ENCODE measurements around the gene SLMAP.

The SLMAP gene

GRCh38 chr3:57958642-57959422, 202.7 kb downstream of the SLMAP start:
- in situ Hi-C loops (cut with MboI; ENCODE audit: low sequenced_read_pairs), result no loop called here

DNA sequence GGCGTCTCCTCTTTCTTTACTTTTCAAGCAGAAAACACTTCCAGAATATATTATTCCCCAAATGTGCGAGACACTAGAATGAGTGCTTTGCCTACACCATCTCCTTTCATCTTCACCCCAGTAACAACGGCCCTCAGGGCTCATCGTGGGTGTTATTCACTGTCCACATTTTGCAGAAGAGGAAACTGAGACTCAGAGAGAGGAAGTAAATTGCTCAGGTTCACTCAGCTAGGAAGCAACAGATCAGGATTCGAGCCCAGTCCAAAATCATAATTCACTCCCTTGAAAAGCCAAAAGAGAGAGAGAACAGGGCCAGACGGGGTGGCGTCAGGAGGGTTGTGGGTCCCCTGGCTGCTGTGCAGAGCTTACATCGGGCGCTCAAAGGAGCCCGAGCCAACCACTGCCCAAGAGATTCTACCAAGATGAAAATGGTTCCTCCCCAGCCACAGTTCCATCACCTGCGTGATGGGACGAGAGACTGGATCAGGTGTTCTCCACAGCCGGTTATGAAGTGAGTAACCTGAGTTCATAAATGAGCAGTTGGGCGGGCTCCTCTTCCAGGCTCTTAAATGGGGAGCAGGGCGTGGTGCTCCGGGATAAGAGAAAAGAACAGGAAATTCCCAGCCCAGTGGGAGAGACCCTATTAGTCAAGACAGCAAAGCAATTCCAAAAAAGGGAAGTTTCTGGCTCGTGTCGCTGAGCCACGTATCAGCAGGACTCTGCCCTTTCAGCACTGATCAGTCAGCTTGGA, 203.5 kb downstream of the SLMAP start:
- in situ Hi-C loops (cut with MboI; ENCODE audit: low sequenced_read_pairs), result no loop called here

- in situ Hi-C loops (cut with MboI; ENCODE audit: low sequenced_read_pairs), result no loop called here
These were observed 204.0 kb downstream of the SLMAP start for GRCh38 chr3:57960174-57960505.

DNA sequence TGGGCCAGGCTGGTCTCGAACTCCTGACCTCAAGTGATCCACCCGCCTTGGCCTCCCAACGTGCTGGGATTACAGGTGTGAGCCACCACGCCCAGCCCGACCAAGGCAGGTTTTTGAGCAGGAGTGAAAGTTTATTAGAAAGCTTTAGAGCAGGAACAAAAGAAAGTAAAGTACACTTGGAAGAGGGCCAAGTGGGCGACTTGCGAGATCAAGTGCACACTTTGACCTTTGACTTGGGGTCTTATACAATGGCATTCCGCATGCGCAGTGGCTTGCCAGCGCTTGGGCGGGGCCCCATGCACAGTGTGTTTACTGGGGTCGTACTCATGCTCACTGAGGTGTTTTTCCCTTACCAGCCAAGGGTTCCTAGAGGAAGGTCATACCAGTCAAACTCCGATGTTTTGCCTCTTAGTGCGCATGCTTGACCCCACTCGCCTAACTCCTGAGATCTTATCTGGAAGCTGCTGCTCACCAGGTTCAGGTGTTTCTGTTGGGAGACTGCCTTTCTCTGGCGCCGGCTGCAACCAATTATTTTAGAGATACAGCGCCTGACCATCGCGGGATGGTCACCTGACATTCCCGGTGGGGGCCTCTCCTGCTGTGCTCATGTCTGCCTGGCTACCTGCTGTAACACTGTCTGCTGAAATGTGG, 205.2 kb downstream of the SLMAP start:
- in situ Hi-C loops (cut with MboI; ENCODE audit: low sequenced_read_pairs), result no loop called here

GRCh38 chr3:57961828-57962447, 205.8 kb downstream of the SLMAP start:
- in situ Hi-C loops (cut with MboI; ENCODE audit: low sequenced_read_pairs), result no loop called here

DNA sequence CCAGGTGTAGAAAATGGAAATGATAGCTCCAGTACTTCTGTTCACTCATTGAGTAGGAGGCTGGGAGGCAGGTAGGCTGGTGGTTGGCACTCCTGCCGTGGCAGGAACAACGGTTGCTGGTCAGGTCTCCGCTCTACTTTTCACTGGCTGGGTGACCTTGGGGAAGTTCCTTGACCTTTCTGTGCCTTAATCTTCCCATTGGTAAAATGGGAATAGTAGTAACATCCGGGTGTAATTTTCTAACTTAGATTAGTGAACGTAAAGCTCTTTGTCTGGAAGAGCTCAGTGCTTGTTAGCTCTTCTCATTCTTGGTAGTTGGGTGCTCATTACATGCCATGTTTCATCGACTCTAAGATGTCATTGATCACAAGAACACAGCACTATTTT, 206.3 kb downstream of the SLMAP start:
- in situ Hi-C loops (cut with MboI; ENCODE audit: low sequenced_read_pairs), result no loop called here

DNA sequence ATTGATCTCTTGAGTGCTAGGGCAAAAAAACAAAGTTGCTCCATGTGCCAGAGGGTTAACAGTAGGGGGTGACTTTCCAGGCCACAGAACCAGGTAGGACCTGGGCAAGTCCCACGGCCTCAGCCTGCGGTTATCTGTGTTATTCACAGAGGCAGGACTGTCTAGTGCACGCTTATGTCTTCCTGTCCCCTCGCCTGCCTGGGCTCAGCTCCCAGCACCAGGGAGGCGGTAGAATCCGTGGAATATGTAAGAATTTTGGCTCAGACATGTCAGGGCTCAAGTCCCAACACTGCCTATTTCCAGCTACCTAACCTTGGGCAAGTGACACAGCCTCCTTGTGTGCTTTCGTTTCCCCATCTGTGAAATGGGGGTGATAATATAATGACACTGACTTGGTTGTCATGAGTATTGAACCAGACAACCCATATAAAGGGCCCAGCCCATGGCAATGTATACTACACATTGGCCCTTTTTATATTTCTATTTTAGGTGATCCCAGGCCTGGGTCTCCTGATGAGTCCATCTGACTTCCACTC, 207.8 kb downstream of the SLMAP start:
- in situ Hi-C loops (cut with MboI; ENCODE audit: low sequenced_read_pairs), result no loop called here

DNA sequence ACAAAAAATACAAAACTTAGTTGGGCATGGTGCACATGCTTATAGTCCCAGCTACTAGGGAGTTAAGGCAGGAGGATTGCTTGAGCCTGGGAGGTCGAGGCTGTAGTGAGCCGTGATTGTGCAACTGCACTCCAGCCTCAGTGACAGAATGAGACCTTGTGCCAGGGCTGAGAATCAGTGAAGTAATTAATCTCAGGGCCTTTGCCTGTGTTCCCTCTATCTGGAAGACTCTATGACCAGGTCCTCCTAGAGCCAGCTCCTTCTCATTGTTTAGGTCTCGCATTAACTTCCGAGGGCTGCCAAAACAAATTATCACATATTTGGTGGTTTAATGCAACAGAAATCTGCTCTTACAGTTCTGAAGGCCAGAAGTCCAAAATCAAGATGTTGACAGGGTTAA, 210.7 kb downstream of the SLMAP start:
- in situ Hi-C loops (cut with MboI; ENCODE audit: low sequenced_read_pairs), result no loop called here

DNA sequence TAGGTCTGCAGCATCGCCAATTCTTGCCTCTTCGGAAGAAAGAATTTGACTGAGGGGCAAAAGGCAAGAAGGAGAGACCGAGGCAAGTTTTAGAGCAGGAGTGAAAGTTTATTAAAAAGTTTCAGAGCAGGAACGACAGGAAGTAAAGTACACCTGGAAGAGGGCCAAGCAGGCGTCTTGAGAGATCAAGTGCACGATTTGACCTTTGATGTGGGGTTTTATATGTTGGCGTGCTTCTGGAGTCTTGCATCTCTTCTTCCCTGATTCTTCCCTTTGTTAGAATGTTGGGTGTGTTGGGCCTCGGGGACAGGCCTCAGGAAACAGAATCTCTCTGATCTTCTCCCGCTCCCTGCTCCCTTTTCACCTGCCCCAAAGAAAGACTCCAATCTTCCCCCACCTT, 211.5 kb downstream of the SLMAP start:
- in situ Hi-C loops (cut with MboI; ENCODE audit: low sequenced_read_pairs), result no loop called here

DNA sequence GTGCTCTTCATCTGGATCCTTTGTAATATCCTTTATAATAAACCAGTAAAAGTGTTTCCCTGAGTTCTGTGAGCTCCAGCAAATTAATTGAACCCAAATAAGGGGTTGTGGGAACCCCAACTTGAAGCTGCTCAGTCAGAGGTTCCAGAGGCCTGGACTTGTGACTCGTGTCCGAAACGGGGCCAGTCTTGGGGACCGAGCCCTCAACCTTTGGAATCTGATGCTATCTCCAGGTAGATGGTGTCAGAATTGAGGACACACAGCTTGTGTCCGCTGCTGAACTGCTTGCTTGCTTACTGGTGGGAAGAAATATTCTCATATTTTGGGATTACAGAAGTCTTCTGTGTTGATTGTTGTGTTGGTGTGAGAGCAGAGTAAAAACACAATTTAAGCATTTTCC, 212.4 kb downstream of the SLMAP start:
- in situ Hi-C loops (cut with MboI; ENCODE audit: low sequenced_read_pairs), result no loop called here

GRCh38 chr3:57971975-57972374, 215.9 kb downstream of the SLMAP start:
- in situ Hi-C loops (cut with MboI; ENCODE audit: low sequenced_read_pairs), result no loop called here

- in situ Hi-C loops (cut with MboI; ENCODE audit: low sequenced_read_pairs), result no loop called here
These were observed 216.5 kb downstream of the SLMAP start for GRCh38 chr3:57972531-57973111.

DNA sequence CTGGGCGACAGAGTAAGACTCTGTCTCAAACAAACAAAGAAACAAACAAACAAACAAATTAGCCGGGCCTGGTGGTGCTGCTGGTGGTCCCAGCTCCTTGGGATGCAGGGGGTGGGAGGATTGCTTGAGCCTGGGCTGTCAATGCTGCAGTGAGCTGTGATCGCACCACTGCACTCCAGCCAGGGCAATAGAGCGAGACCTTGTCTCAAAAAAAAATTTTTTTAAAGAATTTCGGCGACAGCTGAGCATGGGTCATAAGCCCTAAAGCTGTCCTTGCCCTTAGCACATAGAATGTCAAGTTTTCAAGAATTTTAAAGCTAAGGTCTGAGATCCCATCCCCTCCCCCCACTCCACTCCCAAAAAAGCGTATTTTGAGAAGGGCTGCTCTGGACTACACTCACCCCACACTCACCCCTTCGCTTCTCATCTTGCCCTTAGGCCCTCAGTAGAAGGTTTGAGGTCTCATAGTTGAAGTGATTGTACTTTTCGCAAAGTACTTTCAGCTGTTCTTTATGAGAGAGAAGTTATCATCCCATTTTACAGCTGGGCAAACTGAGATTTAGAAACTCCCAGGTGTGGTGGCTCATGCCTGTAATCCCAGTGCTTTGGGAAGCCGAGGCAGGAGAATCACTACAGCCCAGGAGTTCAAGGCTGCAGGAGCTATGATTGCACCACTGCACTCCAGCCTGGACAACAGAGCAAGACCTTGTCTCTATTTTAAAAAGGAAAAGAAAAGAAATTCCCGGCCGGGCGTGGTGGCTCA, 217.8 kb downstream of the SLMAP start:
- in situ Hi-C loops (cut with MboI; ENCODE audit: low sequenced_read_pairs), result no loop called here

DNA sequence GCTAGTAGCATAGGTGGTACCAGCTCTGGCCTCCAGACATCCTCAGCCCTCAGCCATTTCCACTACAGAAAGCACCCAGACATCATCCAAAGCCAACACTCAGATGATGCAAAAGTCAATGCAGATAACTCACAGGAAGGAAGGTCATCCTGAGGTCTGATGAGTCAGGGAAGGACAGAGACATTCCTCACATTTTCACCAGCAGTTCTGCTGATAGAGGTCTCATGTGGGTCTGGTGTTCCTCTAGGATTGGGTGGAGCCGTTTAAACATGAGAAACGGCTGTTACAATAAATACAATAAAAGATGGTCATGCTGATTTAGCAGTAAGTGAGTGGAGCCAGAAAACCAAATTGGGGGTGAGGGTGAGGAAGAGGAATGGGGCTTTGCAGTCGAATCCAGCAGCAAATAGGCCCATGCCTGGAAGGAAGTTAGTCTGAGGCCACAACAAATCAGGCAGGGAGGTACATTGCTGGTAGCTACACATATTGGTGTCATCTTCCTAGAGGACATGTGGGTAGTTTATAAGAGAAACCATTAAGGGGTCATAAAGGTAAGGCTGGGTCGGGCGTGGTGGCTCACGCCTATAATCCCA, 218.8 kb downstream of the SLMAP start:
- in situ Hi-C loops (cut with MboI; ENCODE audit: low sequenced_read_pairs), result no loop called here

DNA sequence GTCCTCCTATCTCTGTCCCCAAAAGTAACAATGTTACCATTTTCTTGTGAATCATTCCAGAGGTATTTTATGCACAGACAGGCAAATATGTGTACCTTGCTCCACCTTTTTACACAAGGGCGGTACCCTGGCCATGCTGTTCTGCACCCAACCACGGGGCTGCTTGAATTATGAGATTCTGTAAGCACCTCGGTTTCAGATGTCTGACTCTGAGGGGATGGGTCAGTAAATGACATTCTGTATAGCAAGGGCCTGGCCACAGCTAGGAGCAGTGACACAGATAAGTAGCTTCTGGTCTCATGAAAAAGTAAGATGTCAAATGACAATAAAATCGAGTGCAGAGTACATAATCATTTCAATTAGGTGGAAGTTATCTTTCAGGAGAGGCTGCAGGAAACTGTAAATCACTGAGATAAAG, 221.7 kb downstream of the SLMAP start:
- in situ Hi-C loops (cut with MboI; ENCODE audit: low sequenced_read_pairs), result no loop called here

DNA sequence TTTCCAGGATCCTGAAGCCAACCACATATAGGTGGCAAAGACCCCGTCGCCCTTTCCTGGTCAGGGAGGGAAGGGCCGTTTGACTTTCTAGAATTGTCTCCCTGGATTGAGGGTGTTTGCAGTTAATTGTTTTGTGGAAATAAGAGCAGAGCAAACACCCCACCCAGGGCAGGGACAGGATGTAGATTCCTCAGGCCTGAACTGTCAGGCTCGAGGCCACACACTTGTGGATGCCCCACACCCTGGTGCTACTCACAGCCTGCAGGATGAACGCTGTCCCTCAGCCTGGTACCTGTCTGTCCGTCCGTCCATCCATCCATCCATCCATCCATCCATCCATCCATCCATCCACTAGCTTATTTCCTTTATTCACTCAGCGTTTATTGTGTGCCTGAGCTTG, 222.2 kb downstream of the SLMAP start:
- in situ Hi-C loops (cut with MboI; ENCODE audit: low sequenced_read_pairs), result no loop called here

All from HL-60/S4 (cell line).